GM19328 (cell line): ENCODE results near the gene OR4D9.

Experiments
- ATAC-seq: cut with Tn5 transposase; IDR thresholded peaks from one replicate; pipeline ENCODE4 v1.9.1; 2021; ENCODE audit warnings: mild to moderate bottlenecking, moderate library complexity; ENCODE audit not compliant: unreplicated experiment

The OR4D9 gene

GRCh38 chr11:59550368-59550841 is 39.1 kb downstream of the OR4D9 start:
- peak; percentile 88 for ATAC-seq

GRCh38 chr11:59550842-59551658 is 39.7 kb downstream of the OR4D9 start:
- ATAC-seq = peak; percentile 27

- no peak for ATAC-seq
Measured at GRCh38 chr11:59551659-59552521, 40.6 kb downstream of the OR4D9 start.

GRCh38 chr11:59552844-59553243 is 41.5 kb downstream of the OR4D9 start:
- no peak for ATAC-seq

GRCh38 chr11:59553323-59553722 is 42.0 kb downstream of the OR4D9 start:
- no peak for ATAC-seq

GRCh38 chr11:59555601-59556114 is 44.3 kb downstream of the OR4D9 start:
- no peak for ATAC-seq

- no peak for ATAC-seq
Measured at GRCh38 chr11:59556115-59556916, 45.0 kb downstream of the OR4D9 start.

- peak; percentile 7 for ATAC-seq
Measured at GRCh38 chr11:59556917-59557348, 45.6 kb downstream of the OR4D9 start.

GRCh38 chr11:59558270-59558643 is 46.9 kb downstream of the OR4D9 start:
- ATAC-seq = no peak

- no peak for ATAC-seq
Measured at GRCh38 chr11:59559886-59560285, 48.5 kb downstream of the OR4D9 start.

GRCh38 chr11:59560290-59560701 is 49.0 kb downstream of the OR4D9 start:
- ATAC-seq = no peak

GRCh38 chr11:59560702-59561473 is 49.5 kb downstream of the OR4D9 start:
- no peak for ATAC-seq

GRCh38 chr11:59562292-59562691 is 51.0 kb downstream of the OR4D9 start:
- no peak for ATAC-seq
